ELF-1 (cell line): ENCODE data around the gene SLC26A8.
A peak's percentile ranks its signal among the peaks of the same experiment; 100 is the strongest.
"Not testable (repeated sequence)": the region's sequence is repeated elsewhere in the genome, so short reads cannot be mapped to it uniquely, and the experiment has no call there.

ENCODE experiments used
- DNase-seq: peaks from one replicate; pipeline ENCODE4 v3.0.0-alpha.2; 2016; ENCODE audit warnings: low read depth, low spot score

Gene SLC26A8

GRCh38 chr6:35945650-35946025 lies 78.8 kb downstream of the SLC26A8 start:
- no peak for DNase-seq

GRCh38 chr6:35943390-35943789 lies 81.1 kb downstream of the SLC26A8 start:
- no peak for DNase-seq

GRCh38 chr6:35942355-35942754 lies 82.1 kb downstream of the SLC26A8 start:
- DNase-seq, result no peak

- DNase-seq, result not testable (repeated sequence)
Observed at GRCh38 chr6:35941170-35941569, 83.3 kb downstream of the SLC26A8 start.

- not testable (repeated sequence) for DNase-seq
Observed at GRCh38 chr6:35940014-35940413, 84.4 kb downstream of the SLC26A8 start.

- DNase-seq, result not testable (repeated sequence)
Observed at GRCh38 chr6:35939259-35939658, 85.2 kb downstream of the SLC26A8 start.

- no peak for DNase-seq
Observed at GRCh38 chr6:35936681-35937359, 87.6 kb downstream of the SLC26A8 start.

GRCh38 chr6:35935469-35935868 lies 89.0 kb downstream of the SLC26A8 start:
- DNase-seq, result no peak

GRCh38 chr6:35933844-35934243 lies 90.6 kb downstream of the SLC26A8 start:
- DNase-seq, result no peak

- not testable (repeated sequence) for DNase-seq
Observed at GRCh38 chr6:35931873-35932272, 92.6 kb downstream of the SLC26A8 start.

- DNase-seq, result peak; percentile 80
Observed at GRCh38 chr6:35931120-35931561, 93.3 kb downstream of the SLC26A8 start.

GRCh38 chr6:35929601-35930000 lies 94.8 kb downstream of the SLC26A8 start:
- DNase-seq, result no peak

GRCh38 chr6:35926509-35927215 lies 97.8 kb downstream of the SLC26A8 start:
- peak; percentile 30 for DNase-seq

GRCh38 chr6:35925961-35926360 lies 98.5 kb downstream of the SLC26A8 start:
- DNase-seq, result no peak

GRCh38 chr6:35924146-35924545 lies 100.3 kb downstream of the SLC26A8 start:
- DNase-seq, result no peak

GRCh38 chr6:35922139-35922554 lies 102.3 kb downstream of the SLC26A8 start:
- DNase-seq, result no peak

- DNase-seq, result peak; percentile 93
Observed at GRCh38 chr6:35920793-35921732, 103.4 kb downstream of the SLC26A8 start, which contains the start of gene SRPK1. Gene SRPK1, minus strand, starts transcription at chr6:35921098. Its CDS starts 42 bp downstream, at chr6:35921056.

GRCh38 chr6:35919827-35920751 lies 104.4 kb downstream of the SLC26A8 start:
- peak; percentile 85 for DNase-seq

GRCh38 chr6:35919085-35919826 lies 105.2 kb downstream of the SLC26A8 start:
- no peak for DNase-seq

- not testable (repeated sequence) for DNase-seq
Observed at GRCh38 chr6:35916893-35917292, 107.5 kb downstream of the SLC26A8 start.
